Fibroblast of lung (primary cell): Measurements from ENCODE around the gene POLN.
"Not testable (repeated sequence)": the region's sequence is repeated elsewhere in the genome, so short reads cannot be mapped to it uniquely, and the experiment has no call there.

ENCODE experiments used
- EZH2 ChIP-seq: IDR thresholded peaks from 2 replicates; pipeline ENCODE4 v1.5.1; 2012; ENCODE audit warnings: low read length, control low read depth, mild to moderate bottlenecking; ENCODE audit errors: missing control alignments
- TF ChIP-seq, protein P1 (sequence below), 2 donors: IDR thresholded peaks in 1 of 2; conservative IDR thresholded peaks in 1 of 2; 1 replicate in 1 of 2; 2 replicates in 1 of 2; pipeline ENCODE4 v1.5.1; 2011 to 2012; ENCODE audit warnings: low read length in 2 of 2, control low read depth in 1 of 2, inconsistent platforms in 1 of 2, low read depth in 1 of 2, mild to moderate bottlenecking in 1 of 2

DNA sequence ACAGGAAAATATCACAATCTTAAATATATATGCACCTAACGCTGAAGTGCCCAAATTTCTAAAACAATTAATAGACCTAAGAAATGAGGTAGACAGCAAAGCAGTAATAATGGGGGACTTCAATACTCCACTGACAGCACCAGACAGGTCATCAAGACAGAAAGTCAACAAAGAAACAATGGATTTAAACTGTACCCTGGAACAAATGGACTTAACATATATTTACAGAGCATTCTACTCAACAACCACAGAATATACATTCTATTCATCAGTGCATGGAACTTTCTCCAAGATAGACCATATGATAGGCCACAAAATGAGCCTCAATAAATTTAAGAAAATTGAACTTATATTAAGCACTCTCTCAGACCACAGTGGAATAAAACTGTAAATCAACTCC lies 39.1 kb downstream of the POLN start:
- TF ChIP-seq, protein P1, sequence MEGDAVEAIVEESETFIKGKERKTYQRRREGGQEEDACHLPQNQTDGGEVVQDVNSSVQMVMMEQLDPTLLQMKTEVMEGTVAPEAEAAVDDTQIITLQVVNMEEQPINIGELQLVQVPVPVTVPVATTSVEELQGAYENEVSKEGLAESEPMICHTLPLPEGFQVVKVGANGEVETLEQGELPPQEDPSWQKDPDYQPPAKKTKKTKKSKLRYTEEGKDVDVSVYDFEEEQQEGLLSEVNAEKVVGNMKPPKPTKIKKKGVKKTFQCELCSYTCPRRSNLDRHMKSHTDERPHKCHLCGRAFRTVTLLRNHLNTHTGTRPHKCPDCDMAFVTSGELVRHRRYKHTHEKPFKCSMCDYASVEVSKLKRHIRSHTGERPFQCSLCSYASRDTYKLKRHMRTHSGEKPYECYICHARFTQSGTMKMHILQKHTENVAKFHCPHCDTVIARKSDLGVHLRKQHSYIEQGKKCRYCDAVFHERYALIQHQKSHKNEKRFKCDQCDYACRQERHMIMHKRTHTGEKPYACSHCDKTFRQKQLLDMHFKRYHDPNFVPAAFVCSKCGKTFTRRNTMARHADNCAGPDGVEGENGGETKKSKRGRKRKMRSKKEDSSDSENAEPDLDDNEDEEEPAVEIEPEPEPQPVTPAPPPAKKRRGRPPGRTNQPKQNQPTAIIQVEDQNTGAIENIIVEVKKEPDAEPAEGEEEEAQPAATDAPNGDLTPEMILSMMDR (conservative IDR thresholded peaks at IDR 0.05 in 1 of 2, IDR thresholded peaks at IDR 0.05 in 1 of 2; ENCODE audit: low read depth in 1 of 2, low read length in 2 of 2): not testable (repeated sequence)
- not testable (repeated sequence) for TF ChIP-seq EZH2
